ENCODE measurements around the gene KSR1.
"Not testable (repeated sequence)": the region's sequence is repeated elsewhere in the genome, so short reads cannot be mapped to it uniquely, and the experiment has no call there.

Gene KSR1

DNA sequence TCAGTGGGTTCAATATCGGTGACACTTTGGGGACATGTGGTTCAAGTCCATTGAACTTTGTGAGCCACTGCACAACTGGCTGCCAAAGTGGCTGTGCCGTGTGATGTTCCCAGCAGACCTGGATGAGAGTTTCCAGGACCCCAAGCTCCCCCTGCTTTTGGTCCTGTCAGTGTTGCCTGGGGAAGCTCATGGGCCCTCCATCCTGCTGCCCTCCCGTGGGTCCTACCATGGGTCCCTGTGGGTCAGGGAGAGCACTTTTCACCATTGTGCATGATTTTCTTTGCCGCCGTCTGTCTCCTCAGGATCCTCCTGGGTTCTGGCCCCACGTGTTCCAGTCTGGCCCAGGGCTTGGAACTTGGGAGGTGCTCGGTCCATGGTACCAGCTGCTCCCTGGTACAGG lies 212.9 kb downstream of the KSR1 start:
- DNase-seq, result no peak

GRCh38 chr17:27669850-27670249 lies 213.6 kb downstream of the KSR1 start:
- no peak for DNase-seq

- no peak for DNase-seq
These were observed 214.7 kb downstream of the KSR1 start for GRCh38 chr17:27670791-27671590.

DNA sequence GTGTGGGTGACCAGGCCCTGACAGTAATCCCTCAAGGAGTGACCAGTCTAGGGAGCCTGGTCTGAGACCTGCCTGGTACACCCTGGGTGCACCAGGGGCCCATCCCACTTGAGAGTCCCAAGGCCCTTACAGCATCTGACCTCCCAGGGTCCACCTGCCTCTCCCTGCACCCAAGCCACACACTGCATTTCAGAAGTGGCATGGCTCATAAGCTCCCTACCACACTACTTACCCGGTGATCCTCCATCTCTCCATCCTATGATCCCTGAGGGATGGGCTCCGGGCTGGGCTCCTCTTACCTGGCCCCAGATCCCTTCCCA lies 215.3 kb downstream of the KSR1 start:
- no peak for DNase-seq

- not testable (repeated sequence) for DNase-seq
These were observed 215.8 kb downstream of the KSR1 start for GRCh38 chr17:27671977-27672480.

DNA sequence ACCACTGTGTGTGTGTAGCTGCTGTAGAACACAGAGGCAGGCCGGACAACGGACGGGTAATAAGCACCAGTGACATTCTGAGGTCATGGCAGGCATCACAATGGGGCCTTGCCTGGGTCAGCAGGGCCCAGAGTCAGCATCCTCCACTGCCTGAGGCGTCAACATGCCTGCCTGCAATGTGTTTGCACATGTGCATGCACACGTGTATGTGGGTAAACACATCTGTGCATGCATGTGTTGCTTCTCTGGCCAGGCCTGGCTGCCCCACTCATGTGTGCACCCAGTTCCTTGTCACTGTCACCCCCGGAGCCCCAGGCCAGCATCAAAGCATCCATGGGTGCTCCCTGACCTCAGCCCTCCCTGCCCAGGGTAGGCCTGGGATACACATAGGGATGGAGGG lies 218.1 kb downstream of the KSR1 start:
- no peak for DNase-seq
